ENCODE measurements around the gene ARHGEF1.
A peak's percentile ranks its signal among the peaks of the same experiment; 100 is the strongest.

The ARHGEF1 gene

GRCh38 chr19:41882568-41883462 lies at the start of gene ARHGEF1:
ARHGEF1 (plus strand) TSS chr19:41883184; CDS start chr19:41888083, 4,899 bp downstream.
- DNase-seq, result peak; percentile 44

DNA sequence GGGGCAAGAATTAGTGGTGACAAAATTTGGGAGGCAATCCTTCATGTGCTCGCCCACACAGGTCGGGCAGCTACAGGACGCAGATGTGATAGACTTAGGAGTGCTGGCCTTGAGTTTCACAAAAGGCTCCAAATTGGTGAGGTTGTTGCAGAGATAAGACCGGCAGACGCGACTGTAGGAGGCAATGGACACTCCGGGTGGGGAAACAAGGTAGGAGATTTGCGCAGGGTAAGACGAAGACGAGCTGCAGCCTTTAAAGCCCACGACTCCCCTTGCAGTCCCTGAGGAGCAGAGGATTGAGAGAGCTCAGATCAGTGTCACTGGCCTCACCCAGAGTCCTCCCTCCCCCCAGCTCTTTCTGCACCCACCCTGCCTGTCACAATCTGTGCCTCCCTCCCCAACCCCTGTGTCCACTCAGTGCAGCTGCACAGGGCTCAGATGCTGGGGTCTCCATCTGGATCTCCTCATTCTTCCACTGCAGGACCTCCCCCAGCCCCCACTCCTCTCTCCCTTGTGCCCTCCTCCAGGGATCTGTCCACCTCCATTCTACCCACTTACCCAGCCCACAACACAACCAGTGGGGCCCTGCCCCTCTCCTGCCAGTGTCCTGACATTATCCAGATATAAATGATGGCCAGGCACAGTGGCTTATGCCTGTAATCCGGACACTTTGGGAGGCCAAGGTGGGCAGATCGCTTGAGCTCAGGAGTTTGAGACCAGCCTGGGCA lies 44.8 kb upstream of the ARHGEF1 start:
- DNase-seq, result no peak

DNA sequence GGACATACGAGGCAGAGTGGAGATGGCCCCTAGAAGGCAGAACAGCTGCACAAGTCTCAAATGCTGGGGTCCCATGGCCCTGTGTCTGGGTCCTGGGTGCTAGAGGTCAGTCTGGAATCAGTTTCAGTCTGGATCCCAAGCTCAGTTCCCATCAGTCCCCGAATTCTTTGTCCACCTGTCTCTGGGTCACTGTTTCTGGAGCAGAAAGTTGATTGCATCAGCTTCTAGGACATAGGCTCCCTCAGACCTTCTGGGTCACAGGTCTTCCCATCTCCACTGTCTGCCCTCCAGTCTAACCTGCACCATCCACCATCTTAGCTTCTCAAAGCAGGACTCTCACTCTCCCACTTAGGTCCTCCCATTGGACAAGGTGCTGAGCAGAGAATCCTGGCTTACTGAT lies 43.8 kb upstream of the ARHGEF1 start:
- no peak for DNase-seq

- no peak for DNase-seq
Measured at GRCh38 chr19:41843371-41843770, 39.6 kb upstream of the ARHGEF1 start.

- no peak for DNase-seq
Measured at GRCh38 chr19:41844601-41845000, 38.4 kb upstream of the ARHGEF1 start, which contains the start of gene LYPD4. LYPD4 (minus strand) TSS chr19:41844683; CDS start chr19:41839285, 5,398 bp downstream.

DNA sequence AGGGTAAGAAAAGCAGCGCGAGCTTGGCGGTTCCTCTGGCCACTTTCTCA lies 38.2 kb upstream of the ARHGEF1 start, which contains the start of gene DMRTC2:
Gene DMRTC2, plus strand, starts transcription at position 42 of the 50 bp plus-strand sequence. CDS start 2,387 bp downstream, outside the sequence.
- DNase-seq, result no peak

- no peak for DNase-seq
Measured at GRCh38 chr19:41845051-41845590, 37.9 kb upstream of the ARHGEF1 start.

- DNase-seq, result no peak
Measured at GRCh38 chr19:41847351-41848105, 35.5 kb upstream of the ARHGEF1 start.

GRCh38 chr19:41848666-41849065 lies 34.3 kb upstream of the ARHGEF1 start:
- no peak for DNase-seq

DNA sequence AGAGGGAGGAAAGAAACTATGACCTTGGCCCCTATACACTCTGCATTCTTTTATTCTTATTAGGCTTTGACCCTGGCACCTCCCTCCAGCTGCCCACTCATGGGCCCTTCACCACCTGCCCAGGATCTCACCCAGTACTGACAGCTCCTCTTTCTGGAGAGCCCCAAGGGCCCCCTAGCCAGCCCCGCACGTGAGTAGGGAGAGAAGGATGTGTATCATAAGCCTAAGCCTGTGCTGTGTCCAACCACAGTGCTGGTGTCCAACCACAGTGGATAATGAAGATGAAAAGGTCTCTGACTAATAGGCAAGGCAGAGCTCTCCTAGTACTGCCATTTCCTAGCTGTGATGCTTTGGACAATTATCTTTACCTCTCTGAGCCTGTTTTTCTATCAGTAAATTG lies 33.9 kb upstream of the ARHGEF1 start:
- no peak for DNase-seq

- DNase-seq, result no peak
Measured at GRCh38 chr19:41850381-41850780, 32.6 kb upstream of the ARHGEF1 start.

DNA sequence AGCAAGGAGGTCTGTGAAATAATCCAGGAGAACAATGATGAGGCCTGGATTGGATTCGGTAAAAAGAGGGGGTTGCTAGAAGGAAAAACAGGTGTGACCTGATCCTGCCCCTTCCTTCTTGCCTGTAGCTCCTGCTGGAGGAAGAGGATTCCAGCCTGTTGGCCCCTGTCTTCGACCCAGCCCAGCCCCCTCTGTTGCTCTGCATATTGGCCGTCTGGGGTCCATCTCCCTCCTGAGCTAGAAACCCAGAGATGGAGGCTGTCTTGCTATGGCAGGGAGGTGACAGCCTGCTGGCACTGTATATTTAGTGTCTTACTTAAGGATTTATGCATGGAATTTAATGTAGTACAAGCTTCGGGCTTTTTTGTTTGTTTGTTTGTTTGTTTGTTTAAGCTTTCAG lies 31.5 kb upstream of the ARHGEF1 start:
- no peak for DNase-seq

DNA sequence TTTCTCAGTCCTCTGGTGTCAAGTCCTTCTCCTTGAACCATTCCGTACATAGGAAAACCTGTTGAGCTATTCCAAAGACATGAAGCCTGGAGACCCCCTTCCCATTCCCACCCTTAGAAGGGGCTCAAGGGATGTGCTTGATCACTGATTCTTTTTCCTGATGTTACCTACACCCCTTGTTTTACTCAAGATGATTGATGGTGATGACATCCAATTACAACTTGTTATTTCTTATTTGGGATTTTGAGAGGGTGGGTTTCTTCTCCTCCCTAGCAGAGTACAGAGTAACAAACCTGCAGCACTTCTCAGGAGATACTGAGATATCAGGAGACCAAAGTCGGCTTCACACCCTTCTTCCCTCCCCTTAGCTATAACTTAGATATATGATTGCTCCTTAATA lies 29.6 kb upstream of the ARHGEF1 start:
- DNase-seq, result no peak

- no peak for DNase-seq
Measured at GRCh38 chr19:41853768-41854167, 29.2 kb upstream of the ARHGEF1 start.

GRCh38 chr19:41859213-41859617 lies 23.8 kb upstream of the ARHGEF1 start:
- no peak for DNase-seq

DNA sequence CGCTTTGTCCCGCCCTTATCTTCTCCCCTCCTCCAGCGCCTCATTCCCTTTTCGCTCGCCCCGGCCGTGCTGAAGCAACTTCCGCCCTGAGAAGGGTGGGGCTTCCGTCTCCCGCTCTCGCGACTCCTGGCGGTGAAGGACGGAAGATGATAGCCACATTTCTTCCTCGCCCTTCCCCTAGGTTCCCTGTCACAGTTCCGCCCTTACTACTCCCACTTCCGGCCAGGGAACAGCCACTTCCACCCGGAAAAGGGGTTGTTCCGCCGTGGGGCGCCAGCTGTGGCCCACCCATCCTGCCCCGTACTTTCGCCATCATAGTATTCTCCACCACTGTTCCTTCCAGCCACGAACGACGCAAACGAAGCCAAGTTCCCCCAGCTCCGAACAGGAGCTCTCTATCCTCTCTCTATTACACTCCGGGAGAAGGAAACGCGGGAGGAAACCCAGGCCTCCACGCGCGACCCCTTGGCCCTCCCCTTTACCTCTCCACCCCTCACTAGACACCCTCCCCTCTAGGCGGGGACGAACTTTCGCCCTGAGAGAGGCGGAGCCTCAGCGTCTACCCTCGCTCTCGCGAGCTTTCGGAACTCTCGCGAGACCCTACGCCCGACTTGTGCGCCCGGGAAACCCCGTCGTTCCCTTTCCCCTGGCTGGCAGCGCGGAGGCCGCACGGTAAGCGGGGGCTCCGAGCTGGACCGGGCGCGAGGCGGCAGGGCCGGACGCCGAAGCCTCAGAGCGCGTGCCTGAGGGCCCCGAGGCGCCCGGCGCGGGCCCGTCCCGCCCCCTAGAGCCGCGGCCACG lies 23.2 kb upstream of the ARHGEF1 start, which contains the start of gene RPS19:
Gene RPS19, plus strand, starts transcription at position 638 of the 801 bp plus-strand sequence. CDS start 520 bp downstream, outside the sequence.
- DNase-seq, result peak; percentile 100

- DNase-seq, result peak; percentile 35
Measured at GRCh38 chr19:41860419-41861115, 22.4 kb upstream of the ARHGEF1 start.

DNA sequence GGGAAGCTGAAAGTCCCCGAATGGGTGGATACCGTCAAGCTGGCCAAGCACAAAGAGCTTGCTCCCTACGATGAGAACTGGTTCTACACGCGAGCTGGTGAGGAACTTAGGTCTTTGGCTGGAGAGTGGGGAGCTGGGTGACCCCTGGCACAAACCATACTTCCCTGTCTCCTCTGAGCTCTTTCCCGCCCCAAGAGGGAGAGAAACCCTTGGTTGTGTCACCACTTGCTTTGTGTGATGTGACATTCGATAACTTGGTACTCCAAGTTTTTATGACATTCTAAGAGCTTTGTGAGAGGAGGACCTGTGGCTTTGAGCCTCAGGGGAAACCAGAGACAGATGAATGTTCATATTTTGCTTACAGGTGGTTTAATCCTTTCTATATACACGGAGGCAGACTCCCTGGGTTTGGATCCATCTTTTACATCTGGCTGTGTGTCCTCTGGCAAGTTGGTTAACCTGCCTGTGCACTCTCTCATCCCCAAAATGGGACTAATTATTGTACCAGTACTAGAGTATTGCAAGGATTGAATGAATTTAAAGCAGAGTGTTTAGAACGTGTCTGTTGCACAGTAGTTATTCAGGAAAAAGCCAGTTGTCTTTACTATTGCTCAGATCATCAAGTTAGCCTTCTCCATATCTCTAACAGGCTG lies 21.7 kb upstream of the ARHGEF1 start:
- DNase-seq, result no peak

GRCh38 chr19:41861846-41862245 lies 21.1 kb upstream of the ARHGEF1 start:
- no peak for DNase-seq

DNA sequence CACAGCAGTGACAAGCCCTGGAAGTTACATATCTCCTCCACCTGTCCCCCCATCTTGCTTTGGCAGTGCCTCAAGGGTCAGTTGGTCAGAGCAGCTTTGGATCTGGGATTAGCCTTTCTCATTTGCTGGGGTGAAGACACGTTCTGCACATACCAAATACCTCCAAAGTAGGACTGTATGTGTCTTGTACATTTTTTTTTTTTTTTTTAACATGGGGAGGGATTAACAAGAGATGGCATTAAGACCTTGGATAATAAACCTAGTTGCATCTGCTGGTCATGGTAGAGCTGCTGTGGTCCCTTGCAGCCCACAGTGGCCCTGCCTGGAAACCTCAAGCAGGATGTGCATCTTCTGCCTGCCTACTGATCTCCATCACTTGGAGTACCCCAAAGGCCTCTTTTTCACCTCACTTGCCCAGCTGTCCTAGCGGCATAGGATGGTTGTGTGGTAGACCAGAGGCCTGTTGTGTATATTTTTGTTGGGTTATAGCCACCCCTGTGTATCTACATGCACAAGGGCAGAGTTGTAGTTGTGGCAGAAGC lies 20.5 kb upstream of the ARHGEF1 start:
- no peak for DNase-seq

Measured in retina (tissue), 1 donor.